HG03060 (cell line): ENCODE measurements around the gene ABHD12.
"Not testable (repeated sequence)": the region's sequence is repeated elsewhere in the genome, so short reads cannot be mapped to it uniquely, and the experiment has no call there.

Source experiments
- ATAC-seq: cut with Tn5 transposase; IDR thresholded peaks from one replicate; pipeline ENCODE4 v1.9.1; 2021; ENCODE audit warnings: low read depth, moderate number of reproducible peaks; ENCODE audit not compliant: unreplicated experiment

The ABHD12 gene

GRCh38 chr20:25355011-25355595 lies 35.5 kb downstream of the ABHD12 start:
- ATAC-seq: no peak

DNA sequence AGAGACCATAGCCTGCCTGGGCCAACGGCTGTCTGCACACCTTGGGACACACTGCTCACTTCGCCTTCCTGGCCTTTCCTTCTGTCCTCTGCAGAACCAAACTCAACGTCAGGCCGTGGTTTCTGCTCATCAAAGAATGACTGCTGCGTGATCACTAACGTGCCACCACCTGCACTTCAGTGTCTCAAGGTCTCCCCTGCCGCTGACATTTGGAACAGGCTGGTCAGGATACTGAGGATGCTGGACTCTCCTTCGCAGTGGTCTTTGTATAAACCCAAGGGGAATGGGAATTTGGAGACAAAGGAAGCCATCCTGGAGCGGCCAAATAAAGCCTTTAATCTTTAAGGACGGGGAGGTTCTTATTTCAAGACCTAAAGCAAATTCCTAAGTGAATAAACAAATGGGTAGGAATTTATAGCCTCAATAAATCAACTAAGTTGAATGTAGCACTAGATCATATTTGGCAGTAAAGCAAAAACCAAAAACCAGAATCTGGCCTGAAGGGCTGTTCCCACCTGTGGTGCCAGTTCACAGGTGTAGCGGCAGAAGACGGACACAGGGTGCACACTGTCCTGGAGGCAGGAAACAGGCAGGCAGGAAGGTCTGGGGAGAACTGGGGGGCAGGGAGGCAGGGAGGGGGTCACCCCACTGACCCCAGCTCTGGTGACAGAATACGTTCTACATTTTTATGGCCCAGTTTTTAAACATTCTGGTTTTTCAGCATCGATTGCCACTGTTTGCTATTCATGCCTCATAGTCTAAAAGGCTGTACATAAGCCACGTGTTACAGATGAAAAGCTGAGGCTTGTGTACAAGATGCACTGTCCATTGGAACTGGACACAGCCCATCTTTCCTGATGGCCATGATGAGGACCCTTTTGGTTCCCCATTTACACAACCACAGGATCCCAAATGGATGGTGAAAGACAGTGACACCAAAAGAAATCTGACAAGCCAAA lies 36.6 kb downstream of the ABHD12 start:
- no peak for ATAC-seq

DNA sequence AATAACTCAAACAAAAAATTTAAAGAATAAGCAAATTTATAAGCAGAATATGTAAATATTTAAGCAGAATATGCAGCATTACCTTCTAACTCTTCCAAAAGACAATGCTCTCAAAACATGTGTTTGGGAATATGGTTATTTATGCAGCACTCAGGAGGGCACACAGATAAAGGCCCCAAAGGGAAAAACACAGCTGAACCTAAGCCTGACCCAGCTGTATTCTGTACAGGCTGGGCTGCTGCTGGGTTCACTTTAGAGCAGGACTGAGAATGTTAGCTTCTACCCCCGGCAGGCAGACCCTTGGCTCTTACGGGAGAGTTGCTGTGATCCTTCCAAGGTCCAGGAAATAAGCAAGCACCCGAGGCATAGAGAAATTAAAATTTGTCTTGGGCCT lies 37.3 kb downstream of the ABHD12 start:
- no peak for ATAC-seq

- no peak for ATAC-seq
These were observed 37.9 kb downstream of the ABHD12 start for GRCh38 chr20:25352746-25353145.

DNA sequence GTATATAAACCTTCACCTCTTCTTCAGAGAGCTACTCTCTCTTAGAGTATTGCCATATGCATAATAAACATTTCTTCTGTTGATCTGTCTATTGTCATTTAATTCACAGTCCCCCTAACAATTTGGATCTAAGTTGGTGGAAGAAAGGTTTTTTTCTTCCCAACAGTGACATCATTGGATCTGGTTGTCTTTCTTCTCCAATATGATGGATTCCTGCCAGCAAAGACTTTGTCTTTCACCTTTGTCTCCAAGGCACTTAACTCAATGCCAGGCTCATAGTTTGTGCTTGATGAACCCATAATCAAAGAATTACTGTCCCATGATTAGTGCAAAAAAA lies 39.6 kb downstream of the ABHD12 start:
- no peak for ATAC-seq

- ATAC-seq: no peak
These were observed 44.3 kb downstream of the ABHD12 start for GRCh38 chr20:25346349-25346748.

- ATAC-seq: no peak
These were observed 44.9 kb downstream of the ABHD12 start for GRCh38 chr20:25345721-25346120.

GRCh38 chr20:25344634-25345033 lies 46.0 kb downstream of the ABHD12 start:
- no peak for ATAC-seq

DNA sequence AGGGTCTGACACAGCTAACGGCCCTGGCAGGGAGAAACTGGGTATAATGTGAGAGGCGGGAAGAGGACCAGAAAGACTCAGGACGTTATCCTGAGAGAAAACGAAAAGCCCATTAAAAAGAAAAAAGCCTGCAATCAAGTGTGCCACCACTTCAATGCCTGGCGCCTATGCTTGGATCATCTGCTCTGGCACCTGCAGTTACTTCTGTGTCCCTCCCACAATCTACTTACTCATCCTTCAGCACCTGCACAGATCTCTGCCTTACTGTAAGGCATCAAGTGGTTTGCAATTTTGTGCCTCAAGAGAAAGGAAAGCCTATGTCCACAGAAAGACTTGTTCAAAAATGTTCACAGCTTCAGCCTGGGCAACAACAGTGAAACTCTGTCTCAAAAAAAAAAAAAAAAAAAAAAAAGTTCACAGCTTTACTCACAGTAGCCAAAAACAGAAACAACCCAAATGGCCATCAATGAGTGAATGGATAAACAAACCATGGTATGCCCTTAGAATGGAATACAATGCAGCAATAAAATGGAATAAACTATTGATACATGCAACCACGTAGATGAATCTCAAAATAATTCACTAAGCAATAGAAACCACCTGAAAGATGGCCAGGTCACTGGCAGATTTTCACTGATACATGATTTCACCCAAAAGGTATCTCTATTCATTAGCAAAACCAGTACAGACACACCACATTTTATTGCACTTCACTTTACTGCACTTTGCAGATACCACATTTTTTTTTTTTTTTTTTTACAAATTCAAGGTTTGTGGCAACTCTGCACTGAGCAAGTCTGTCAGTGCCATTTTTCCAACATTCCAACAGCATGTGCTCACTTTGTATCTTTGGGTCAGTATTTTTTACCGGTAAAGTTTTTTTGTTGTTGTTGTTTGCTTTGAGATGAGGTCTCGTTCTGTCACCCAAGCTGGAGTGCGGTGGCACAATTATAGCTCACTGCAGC lies 48.6 kb downstream of the ABHD12 start:
- no peak for ATAC-seq

DNA sequence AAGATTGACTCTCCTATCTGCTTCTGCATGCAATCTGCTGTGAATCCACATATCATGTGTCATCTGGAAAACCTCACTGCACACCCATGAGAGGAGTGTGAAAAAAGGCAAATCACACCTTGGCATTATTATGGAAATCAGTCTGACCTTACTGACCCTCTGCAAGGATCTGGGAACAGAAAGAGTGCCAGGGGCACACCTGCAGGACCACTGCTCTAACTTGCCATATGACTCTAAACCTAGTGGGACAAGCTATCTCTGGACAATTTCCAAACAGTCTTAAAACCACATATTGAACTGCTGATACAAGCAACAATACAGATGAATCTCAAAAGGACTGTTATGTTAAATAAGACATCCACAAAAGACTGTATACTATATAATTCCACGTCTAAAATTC lies 50.3 kb downstream of the ABHD12 start:
- no peak for ATAC-seq

DNA sequence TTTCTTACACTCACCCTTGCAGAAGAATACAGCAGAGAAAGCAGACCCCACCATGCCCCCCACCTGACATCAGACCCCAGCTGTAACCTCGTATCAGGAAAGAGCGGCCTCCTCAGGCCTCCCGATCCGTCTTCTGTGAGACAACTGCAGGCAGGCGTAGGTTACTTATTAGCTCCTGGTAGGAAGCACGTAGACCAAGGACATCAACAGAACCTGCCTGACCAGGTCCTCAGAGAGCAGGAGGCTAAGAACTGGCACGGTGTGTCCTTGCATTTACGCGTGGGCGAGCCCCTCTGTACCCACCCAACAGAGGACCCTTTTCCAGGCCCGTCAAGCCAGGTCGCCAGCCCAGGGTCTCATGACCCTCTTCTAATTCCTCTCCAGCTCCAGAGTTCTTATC lies 51.0 kb downstream of the ABHD12 start:
- ATAC-seq: no peak

GRCh38 chr20:25338112-25339023 lies 52.3 kb downstream of the ABHD12 start:
- no peak for ATAC-seq

- no peak for ATAC-seq
These were observed 53.8 kb downstream of the ABHD12 start for GRCh38 chr20:25336561-25337422.

DNA sequence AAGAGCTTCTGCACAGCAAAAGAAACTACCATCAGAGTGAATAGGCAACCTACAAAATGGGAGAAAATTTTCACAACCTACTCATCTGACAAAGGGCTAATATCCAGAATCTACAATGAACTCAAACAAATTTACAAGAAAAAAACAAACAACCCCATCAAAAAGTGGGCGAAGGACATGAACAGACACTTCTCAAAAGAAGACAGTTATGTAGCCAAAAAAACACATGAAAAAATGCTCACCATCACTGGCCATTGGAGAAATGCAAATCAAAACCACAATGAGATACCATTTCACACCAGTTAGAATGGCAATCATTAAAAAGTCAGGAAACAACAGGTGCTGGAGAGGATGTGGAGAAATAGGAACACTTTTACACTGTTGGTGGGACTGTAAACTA lies 55.7 kb downstream of the ABHD12 start:
- ATAC-seq: not testable (repeated sequence)

DNA sequence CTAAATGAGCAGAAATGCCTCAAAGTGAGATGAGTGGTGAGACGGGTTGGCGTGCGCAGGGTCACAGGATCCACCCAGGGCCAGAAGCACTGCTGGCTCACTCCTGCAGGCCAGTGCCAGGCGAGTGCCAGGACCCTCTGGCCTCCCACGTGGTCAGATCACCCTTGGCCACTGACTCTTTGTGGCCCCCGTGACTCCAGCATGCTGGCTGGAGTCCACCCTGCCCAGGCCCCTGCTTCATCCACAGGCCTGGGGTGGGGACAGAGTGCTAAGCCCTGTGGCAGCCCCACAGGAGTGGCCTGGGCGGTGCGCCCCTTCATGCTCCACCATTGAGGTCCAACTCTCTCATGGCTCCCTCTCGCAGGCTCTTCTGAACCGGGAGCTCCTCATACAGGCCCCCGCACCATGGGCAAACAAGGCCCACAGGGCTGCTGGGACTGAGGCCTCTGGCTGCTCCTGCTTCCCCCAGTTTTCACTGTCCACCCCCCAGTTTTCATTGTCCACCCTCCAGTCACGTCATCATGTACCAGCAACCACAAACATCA lies 61.6 kb downstream of the ABHD12 start:
- no peak for ATAC-seq

DNA sequence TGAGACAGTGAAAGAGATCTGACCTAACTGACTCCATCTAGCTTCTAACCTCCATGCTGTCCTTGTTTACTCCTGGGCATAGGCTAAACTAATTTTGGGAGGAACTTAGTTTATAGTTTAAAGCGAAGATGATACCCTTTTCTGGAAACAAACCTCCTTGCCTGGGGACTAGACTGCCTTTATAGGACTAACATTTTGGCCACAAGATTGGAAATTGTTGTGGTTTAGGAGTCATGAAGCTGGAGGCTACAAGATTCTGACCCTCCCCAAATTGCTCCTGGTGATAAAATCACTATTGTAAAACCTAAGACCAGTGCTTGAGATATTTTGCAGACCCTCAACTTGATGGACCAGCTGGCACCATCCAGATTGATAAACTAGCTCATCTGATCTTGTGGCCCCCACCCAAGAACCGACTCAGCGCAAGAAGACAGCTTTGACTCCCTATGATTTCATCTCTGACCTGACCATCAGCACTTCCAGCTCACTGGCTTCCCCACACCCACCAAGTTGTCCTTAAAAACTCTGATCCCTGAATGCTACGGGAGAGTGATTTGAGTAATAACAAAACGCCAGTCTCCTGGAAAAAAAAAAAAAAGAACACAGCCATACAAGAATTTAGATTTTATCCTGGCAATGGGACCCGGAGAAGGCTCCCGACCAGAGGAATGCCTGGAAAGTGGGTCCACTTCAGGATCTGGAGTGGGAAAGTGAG lies 63.0 kb downstream of the ABHD12 start:
- no peak for ATAC-seq

GRCh38 chr20:25325997-25326396 lies 64.6 kb downstream of the ABHD12 start:
- no peak for ATAC-seq

GRCh38 chr20:25325073-25325472 lies 65.6 kb downstream of the ABHD12 start:
- no peak for ATAC-seq
